Osteoblast (primary cell): ENCODE results near the gene XIRP2. TPM values are rescaled to one million over a fixed set of nuclear protein-coding genes. Genes with fewer than 3 reads are reported as not detected.

Experiments
- DNase-seq: peaks from one replicate; pipeline ENCODE4 v3.0.0; 2011; ENCODE audit warnings: low spot score, mixed read lengths; ENCODE audit not compliant: insufficient read length; ENCODE audit errors: missing footprints
- H2AFZ ChIP-seq: 2 replicates; pipeline ENCODE4 v1.6.0; 2011; ENCODE audit warnings: mild to moderate bottlenecking, low read length
- H3K27ac ChIP-seq: 2 replicates; pipeline ENCODE4 v1.5.1; 2011; ENCODE audit warnings: mild to moderate bottlenecking, low read depth, low read length, moderate library complexity
- H3K27me3 ChIP-seq: 2 replicates; pipeline ENCODE4 v1.6.0; 2012; ENCODE audit warnings: mild to moderate bottlenecking, control low read depth, inconsistent platforms, low read length, moderate library complexity; ENCODE audit not compliant: insufficient read depth
- H3K36me3 ChIP-seq: 2 replicates; pipeline ENCODE4 v1.5.1; 2011; ENCODE audit warnings: mild to moderate bottlenecking, low read length, control low read depth, moderate library complexity; ENCODE audit not compliant: insufficient read depth
- H3K4me1 ChIP-seq: 2 replicates; pipeline ENCODE4 v1.5.1; 2011; ENCODE audit warnings: mild to moderate bottlenecking, low read length, control low read depth, moderate library complexity; ENCODE audit not compliant: insufficient read depth
- H3K4me2 ChIP-seq: 2 replicates; pipeline ENCODE4 v1.6.0; 2011; ENCODE audit warnings: mild to moderate bottlenecking, low read length; ENCODE audit not compliant: insufficient read depth
- H3K4me3 ChIP-seq: fragments of 200-600 bp; sonication (generic); 3 replicates; pipeline ENCODE4 v1.5.1; 2012; ENCODE audit warnings: mild to moderate bottlenecking, low read length, inconsistent platforms; ENCODE audit not compliant: insufficient read depth
- H3K79me2 ChIP-seq: 2 replicates; pipeline ENCODE4 v1.6.0; 2012; ENCODE audit warnings: mild to moderate bottlenecking, low read length, control low read depth, inconsistent platforms; ENCODE audit not compliant: insufficient read depth
- H3K9me3 ChIP-seq: 2 replicates; pipeline ENCODE4 v1.5.1; 2011; ENCODE audit warnings: low read depth, low read length, control low read depth
- H4K20me1 ChIP-seq: 2 replicates; pipeline ENCODE4 v1.6.0; 2012; ENCODE audit warnings: mild to moderate bottlenecking, low read length, control low read depth; ENCODE audit not compliant: insufficient read depth
- CTCF ChIP-seq: IDR thresholded peaks from 2 replicates; pipeline ENCODE4 v1.5.1; 2011; ENCODE audit warnings: mild to moderate bottlenecking, low read depth, low read length, moderate library complexity; ENCODE audit errors: extremely low read depth
- total RNA-seq: library from RNA; depleted of rRNA; stranded (reverse); fragments of >200 nt; gene quantifications from 2 replicates; pipeline ENCODE4 v1.2.3, GENCODE V29; 2012

XIRP2 gene
- total RNA-seq, 1 donor, result not detected

GRCh38 chr2:167249197-167249596 lies 360.9 kb downstream of the XIRP2 start:
- Histone ChIP-seq H3K79me2 (no peaks in the 10 kb centered on the region), H3K4me1 (no peaks in the 10 kb centered on the region), H4K20me1 (no peaks in the 10 kb centered on the region), H3K27me3 (no peaks in the 10 kb centered on the region), H2AFZ (no peak overlapping the region), H3K4me3 (no peak overlapping the region), H3K9me3 (no peaks in the 10 kb centered on the region), H3K36me3 (no peaks in the 10 kb centered on the region), H3K27ac (no peak overlapping the region), H3K4me2 (no peak overlapping the region)
- DNase-seq, result no peak
- no peak for TF ChIP-seq CTCF

- Histone ChIP-seq H3K27me3 (no peaks in the 10 kb centered on the region), H3K4me1 (no peaks in the 10 kb centered on the region), H3K9me3 (no peaks in the 10 kb centered on the region), H3K27ac (no peak overlapping the region), H4K20me1 (no peaks in the 10 kb centered on the region), H3K36me3 (no peaks in the 10 kb centered on the region), H3K4me3 (no peak overlapping the region), H3K79me2 (no peaks in the 10 kb centered on the region), H2AFZ (no peak overlapping the region), H3K4me2 (no peak overlapping the region)
- no peak for TF ChIP-seq CTCF
- no peak for DNase-seq
These were observed 364.7 kb downstream of the XIRP2 start for GRCh38 chr2:167253025-167253424.

- no peaks in the 10 kb centered on the region for H3K36me3 ChIP-seq
- H3K27me3 ChIP-seq, result no peaks in the 10 kb centered on the region
- H3K79me2 ChIP-seq, result no peaks in the 10 kb centered on the region
- no peak overlapping the region for H3K27ac ChIP-seq
- H3K4me2 ChIP-seq, result no peak overlapping the region
- H3K4me1 ChIP-seq, result no peaks in the 10 kb centered on the region
- TF ChIP-seq CTCF, result no peak
- no peaks in the 10 kb centered on the region for H4K20me1 ChIP-seq
- no peak overlapping the region for H3K4me3 ChIP-seq
- no peak for DNase-seq
- no peak overlapping the region for H2AFZ ChIP-seq
- no peaks in the 10 kb centered on the region for H3K9me3 ChIP-seq
These were observed 366.4 kb downstream of the XIRP2 start for GRCh38 chr2:167254721-167255120.

GRCh38 chr2:167258712-167259111 lies 370.4 kb downstream of the XIRP2 start:
- H3K4me3 ChIP-seq, result no peak overlapping the region
- no peak for TF ChIP-seq CTCF
- H3K79me2 ChIP-seq, result no peaks in the 10 kb centered on the region
- H3K27ac ChIP-seq, result no peak overlapping the region
- no peaks in the 10 kb centered on the region for H3K27me3 ChIP-seq
- no peaks in the 10 kb centered on the region for H3K9me3 ChIP-seq
- no peak for DNase-seq
- H2AFZ ChIP-seq, result no peak overlapping the region
- no peak overlapping the region for H3K4me2 ChIP-seq
- no peaks in the 10 kb centered on the region for H3K4me1 ChIP-seq
- H3K36me3 ChIP-seq, result no peaks in the 10 kb centered on the region
- H4K20me1 ChIP-seq, result no peaks in the 10 kb centered on the region
